ENCODE results near the gene MYADM.

Gene MYADM

DNA sequence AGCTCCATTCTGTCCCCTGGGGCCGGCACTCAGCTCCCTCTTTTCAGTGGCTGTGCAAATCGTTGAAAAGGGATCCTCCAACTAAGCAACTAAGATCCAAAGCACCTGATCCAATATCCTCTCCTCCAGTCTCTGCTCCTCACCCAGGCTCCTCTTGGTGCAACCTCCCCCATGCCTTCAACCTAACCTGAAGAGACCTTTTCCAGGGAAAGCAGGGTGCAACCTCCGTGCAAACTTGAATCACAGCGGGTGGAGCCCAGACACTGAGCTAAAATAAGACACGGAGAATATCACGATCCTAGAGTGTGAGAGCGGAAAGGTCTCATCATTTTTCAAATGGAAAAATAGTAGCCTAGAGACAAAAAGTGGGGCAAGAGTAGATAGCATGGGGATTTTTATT, 49.7 kb downstream of the MYADM start:
- no peak for DNase-seq
